ENCODE data around the gene FOXF2. TPM values are rescaled to one million over a fixed set of nuclear protein-coding genes. Genes with fewer than 3 reads are reported as not detected.
A peak's percentile ranks its signal among the peaks of the same experiment; 100 is the strongest.

FOXF2 gene
- total RNA-seq, 2 experiments from 2014 or later: not detected

- Mint-ChIP-seq H3K9me3 (peaks cover 5% of the 10 kb centered on the region), H3K27ac (no peak overlapping the region), H3K27me3 (ENCODE audit: low read depth) (peaks cover 41% of the 10 kb centered on the region), H3K4me3 (no peak overlapping the region), H3K36me3 (ENCODE audit: low read depth) (no peaks in the 10 kb centered on the region), H3K4me1 (ENCODE audit: low read depth) (peaks cover 2% of the 10 kb centered on the region)
- CTCF ChIA-PET: interaction anchor here (0.5 to 3.0 kb wide), 5 partner anchors 12 to 830 kb away, joined by 3 to 11 read pairs (median 4); no protein-coding TSS in a partner anchor
- peak; percentile 43 for DNase-seq
- intact Hi-C loops (cut with micrococcal nuclease): no loop called here
These were observed 35.0 kb downstream of the FOXF2 start for GRCh38 chr6:1424306-1424927.

GRCh38 chr6:1426416-1426815 is 37.0 kb downstream of the FOXF2 start:
- intact Hi-C loops (cut with micrococcal nuclease): no loop called here
- H3K4me3 Mint-ChIP-seq: no peak overlapping the region
- peaks cover 38% of the 10 kb centered on the region for H3K27me3 Mint-ChIP-seq (ENCODE audit: low read depth)
- no peak for DNase-seq
- peaks cover 2% of the 10 kb centered on the region for H3K4me1 Mint-ChIP-seq (ENCODE audit: low read depth)
- H3K27ac Mint-ChIP-seq: no peak overlapping the region
- no peaks in the 10 kb centered on the region for H3K36me3 Mint-ChIP-seq (ENCODE audit: low read depth)
- CTCF ChIA-PET: interaction anchor here (2.6 kb wide), 1 partner anchor 10 kb away, joined by 10 read pairs; no protein-coding TSS in a partner anchor
- no peaks in the 10 kb centered on the region for H3K9me3 Mint-ChIP-seq

- peaks cover 42% of the 10 kb centered on the region for H3K27me3 Mint-ChIP-seq (ENCODE audit: low read depth)
- H3K4me1 Mint-ChIP-seq (ENCODE audit: low read depth): no peaks in the 10 kb centered on the region
- CTCF ChIA-PET: interaction anchor here (0.6 to 1.9 kb wide), 5 partner anchors 9 to 233 kb away, joined by 3 to 11 read pairs (median 3); no protein-coding TSS in a partner anchor
- intact Hi-C loops (cut with micrococcal nuclease): loop anchor here (1.0 to 2.0 kb wide), 4 partner anchors 39 to 843 kb away; no protein-coding TSS in a partner anchor
- no peak overlapping the region for H3K4me3 Mint-ChIP-seq
- no peak for DNase-seq
- H3K27ac Mint-ChIP-seq: no peak overlapping the region
- H3K36me3 Mint-ChIP-seq (ENCODE audit: low read depth): no peaks in the 10 kb centered on the region
- no peaks in the 10 kb centered on the region for H3K9me3 Mint-ChIP-seq
These were observed 46.4 kb downstream of the FOXF2 start for GRCh38 chr6:1435806-1436205.

- no peaks in the 10 kb centered on the region for H3K4me1 Mint-ChIP-seq (ENCODE audit: low read depth)
- DNase-seq: peak; percentile 63
- no peaks in the 10 kb centered on the region for H3K36me3 Mint-ChIP-seq (ENCODE audit: low read depth)
- no peak overlapping the region for H3K27ac Mint-ChIP-seq
- no peak overlapping the region for H3K4me3 Mint-ChIP-seq
- intact Hi-C loops (cut with micrococcal nuclease): loop anchor here (1.0 to 2.0 kb wide), 4 partner anchors 40 to 843 kb away; no protein-coding TSS in a partner anchor
- peaks cover 42% of the 10 kb centered on the region for H3K27me3 Mint-ChIP-seq (ENCODE audit: low read depth)
- H3K9me3 Mint-ChIP-seq: no peaks in the 10 kb centered on the region
- CTCF ChIA-PET: interaction anchor here (0.5 to 1.9 kb wide), 12 partner anchors 10 to 1283 kb away, joined by 3 to 11 read pairs (median 3); no protein-coding TSS in a partner anchor
These were observed 47.2 kb downstream of the FOXF2 start for GRCh38 chr6:1436334-1437306.

- intact Hi-C loops (cut with micrococcal nuclease): loop anchor here (2.0 kb wide), 3 partner anchors 41 to 715 kb away; no protein-coding TSS in a partner anchor
- no peak overlapping the region for H3K27ac Mint-ChIP-seq
These were observed 48.4 kb downstream of the FOXF2 start for GRCh38 chr6:1437553-1438406.

GRCh38 chr6:1438471-1438881 is 49.1 kb downstream of the FOXF2 start:
- intact Hi-C loops (cut with micrococcal nuclease): no loop called here
- CTCF ChIA-PET: interaction anchor here (1.2 kb wide), 1 partner anchor 14 kb away, joined by 4 read pairs; no protein-coding TSS in a partner anchor
- peaks cover 47% of the 10 kb centered on the region for H3K27me3 Mint-ChIP-seq (ENCODE audit: low read depth)
- DNase-seq: no peak
- H3K4me3 Mint-ChIP-seq: no peak overlapping the region
- no peak overlapping the region for H3K27ac Mint-ChIP-seq
- no peaks in the 10 kb centered on the region for H3K4me1 Mint-ChIP-seq (ENCODE audit: low read depth)
- no peaks in the 10 kb centered on the region for H3K36me3 Mint-ChIP-seq (ENCODE audit: low read depth)
- no peaks in the 10 kb centered on the region for H3K9me3 Mint-ChIP-seq

More at GRCh38 chr6:1437553-1438406, 48.4 kb downstream of the FOXF2 start:
- H3K36me3 Mint-ChIP-seq (ENCODE audit: low read depth): no peaks in the 10 kb centered on the region
- H3K27me3 Mint-ChIP-seq (ENCODE audit: low read depth): peaks cover 47% of the 10 kb centered on the region
- H3K9me3 Mint-ChIP-seq: no peaks in the 10 kb centered on the region
- no peak for DNase-seq
- CTCF ChIA-PET: interaction anchor here (0.9 to 1.3 kb wide), 5 partner anchors 9 to 845 kb away, joined by 3 to 4 read pairs (median 3); no protein-coding TSS in a partner anchor
- no peak overlapping the region for H3K4me3 Mint-ChIP-seq
- H3K4me1 Mint-ChIP-seq (ENCODE audit: low read depth): no peaks in the 10 kb centered on the region

GRCh38 chr6:1439349-1439748 is 50.0 kb downstream of the FOXF2 start:
- Mint-ChIP-seq H3K27me3 (ENCODE audit: low read depth) (peaks cover 46% of the 10 kb centered on the region), H3K9me3 (no peaks in the 10 kb centered on the region), H3K36me3 (ENCODE audit: low read depth) (no peaks in the 10 kb centered on the region), H3K4me3 (no peak overlapping the region), H3K27ac (no peak overlapping the region), H3K4me1 (ENCODE audit: low read depth) (no peaks in the 10 kb centered on the region)
- no peak for DNase-seq
- intact Hi-C loops (cut with micrococcal nuclease): no loop called here
- CTCF ChIA-PET: no interaction called here

GRCh38 chr6:1442929-1443328 is 53.6 kb downstream of the FOXF2 start:
- Mint-ChIP-seq H3K4me1 (ENCODE audit: low read depth) (no peaks in the 10 kb centered on the region), H3K4me3 (no peak overlapping the region), H3K27ac (no peak overlapping the region), H3K9me3 (no peaks in the 10 kb centered on the region), H3K36me3 (ENCODE audit: low read depth) (no peaks in the 10 kb centered on the region), H3K27me3 (ENCODE audit: low read depth) (peaks cover 26% of the 10 kb centered on the region)
- DNase-seq: no peak
- intact Hi-C loops (cut with micrococcal nuclease): no loop called here
- CTCF ChIA-PET: no interaction called here

Small RNA genes within 50 kb of the gene (microRNA-seq; reads per million reads assigned to microRNA genes)
- not detected for gene MIR6720 (ENCODE audit: borderline microRNAs expressed, borderline replicate concordance)

Other genes starting within 250 kb of the FOXF2 start
- not detected for gene FOXQ1, start 77.5 kb upstream of the FOXF2 start, total RNA-seq
- not detected for gene FOXC1, start 220.3 kb downstream of the FOXF2 start, total RNA-seq